CD1c-positive myeloid dendritic cell (primary cell): Measurements from ENCODE around the gene RASL10A.

Experiments
- DNase-seq: peaks from one replicate; pipeline ENCODE4 v3.0.0-alpha.2; 2016; ENCODE audit errors: extremely low spot score

Gene RASL10A

DNA sequence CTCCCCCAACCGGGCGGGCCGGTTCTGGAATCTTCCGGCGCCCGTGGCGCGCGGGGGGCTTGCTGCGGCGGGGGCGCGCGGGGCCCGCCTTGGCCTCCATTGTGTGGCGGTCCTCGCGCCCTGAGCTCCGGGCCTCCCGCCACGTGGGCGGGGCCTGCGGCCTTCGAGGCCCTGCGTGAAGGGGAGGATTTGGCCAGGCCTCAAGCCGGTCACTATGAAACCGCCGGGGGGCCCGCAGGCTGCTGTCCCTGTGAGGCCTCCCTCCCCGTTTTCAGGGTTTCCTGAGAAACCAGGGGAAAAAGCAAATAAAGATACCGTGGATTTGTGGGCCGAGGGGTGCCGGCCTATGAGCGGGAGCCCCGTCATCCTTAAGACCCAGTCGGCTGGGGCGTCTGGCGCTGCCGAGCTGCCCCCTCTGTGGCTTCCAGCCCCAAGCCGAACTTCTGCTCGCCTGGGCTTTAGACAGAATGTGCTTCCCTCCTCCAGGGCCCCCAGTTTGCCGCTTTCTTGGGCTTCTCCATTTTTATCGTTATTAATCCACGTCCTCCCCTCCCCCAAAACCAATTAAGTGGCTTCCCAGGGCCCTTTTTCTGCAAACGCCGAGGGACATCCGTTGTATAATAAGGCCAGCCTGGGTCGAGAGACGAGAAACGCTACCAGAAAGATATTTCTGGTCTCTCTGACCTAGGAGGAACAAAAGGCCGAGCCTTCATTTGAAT, 46.8 kb downstream of the RASL10A start:
- DNase-seq = peak; percentile 59

DNA sequence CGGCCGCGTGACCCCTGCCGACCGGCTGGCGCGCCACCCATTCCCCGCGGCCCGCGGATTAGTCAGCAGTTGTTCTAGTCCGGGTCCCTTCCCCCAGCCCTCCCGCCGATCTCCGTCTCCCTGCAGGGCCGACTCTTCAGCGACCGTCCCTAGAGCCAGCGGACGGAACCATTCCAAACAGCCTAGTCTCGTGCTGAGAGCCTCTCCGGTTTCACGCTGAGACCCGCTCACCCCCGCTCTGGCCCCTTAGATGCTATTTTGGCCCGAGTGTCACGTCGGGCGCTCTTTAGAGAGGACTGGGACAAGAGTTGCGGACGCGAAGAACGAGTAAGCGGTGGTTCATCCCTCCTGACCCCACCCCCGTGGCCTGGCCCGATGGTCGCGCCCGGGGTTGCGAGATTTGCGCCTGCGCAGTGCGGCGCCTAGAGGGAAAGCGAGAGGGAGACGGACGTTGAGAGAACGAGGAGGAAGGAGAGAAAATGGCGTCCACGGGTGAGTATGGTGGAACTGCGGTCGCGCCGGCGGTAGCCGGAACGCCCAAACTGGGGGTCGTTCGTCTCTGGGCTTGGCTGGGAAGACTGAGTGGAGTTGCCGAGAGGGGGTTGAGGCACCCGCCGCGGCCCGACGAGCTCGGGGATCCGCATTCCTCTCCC, 47.5 kb downstream of the RASL10A start, which contains the start of the genes EWSR1 and RHBDD3:
Gene EWSR1 (plus strand): TSS at position 411 of the 653 bp plus-strand sequence. CDS start 69 bp downstream, at position 480.
Gene RHBDD3 (minus strand): TSS at position 124 of the 653 bp plus-strand sequence. CDS start 2,355 bp downstream, outside the sequence.
- DNase-seq = peak; percentile 96

- no peak for DNase-seq
Observed at GRCh38 chr22:29267462-29267857, 48.0 kb downstream of the RASL10A start.

GRCh38 chr22:29266564-29267461, 48.7 kb downstream of the RASL10A start:
- no peak for DNase-seq

- no peak for DNase-seq
Observed at GRCh38 chr22:29265929-29266328, 49.6 kb downstream of the RASL10A start.

GRCh38 chr22:29265305-29265704, 50.2 kb downstream of the RASL10A start:
- no peak for DNase-seq

- no peak for DNase-seq
Observed at GRCh38 chr22:29263791-29264276, 51.7 kb downstream of the RASL10A start.
